Mesodermal cell (in vitro differentiated cells): ENCODE data around the gene SH3PXD2B.
"Not testable (repeated sequence)": the region's sequence is repeated elsewhere in the genome, so short reads cannot be mapped to it uniquely, and the experiment has no call there.

Experiments
- H3K27ac ChIP-seq: 2 replicates; pipeline ENCODE4 v1.7.0; 2013; ENCODE audit warnings: mild to moderate bottlenecking, low read depth, low read length, moderate library complexity; ENCODE audit not compliant: severe bottlenecking
- H3K36me3 ChIP-seq: 2 replicates; pipeline ENCODE4 v1.7.1; 2013; ENCODE audit warnings: mild to moderate bottlenecking, low read length, moderate library complexity; ENCODE audit not compliant: control insufficient read depth, insufficient read depth
- H3K4me1 ChIP-seq: one replicate; pipeline ENCODE4 v1.7.1; 2013; ENCODE audit warnings: mild to moderate bottlenecking, low read length; ENCODE audit not compliant: insufficient read depth, control insufficient read depth, poor library complexity, severe bottlenecking
- H3K4me3 ChIP-seq: 2 replicates; pipeline ENCODE4 v1.7.0; 2013; ENCODE audit warnings: low read length, control low read depth, mild to moderate bottlenecking; ENCODE audit not compliant: insufficient read depth, poor library complexity, severe bottlenecking; ENCODE audit errors: extremely low read depth
- H3K9me3 ChIP-seq: 2 replicates; pipeline ENCODE4 v1.7.1; 2013; ENCODE audit warnings: mild to moderate bottlenecking, low read length, moderate library complexity; ENCODE audit not compliant: control insufficient read depth
- WGBS, 2 experiments: methylation state at CpG; one replicate each; pipeline ENCODE4 v1.1.5; 2013; ENCODE audit warnings: missing lambda C conversion rate in 2 of 2; ENCODE audit not compliant: insufficient coverage in 2 of 2; 5-methylcytosine and 5-hydroxymethylcytosine counted together

The SH3PXD2B gene

GRCh38 chr5:172379481-172379880, 74.8 kb downstream of the SH3PXD2B start:
- peaks cover 90% of the 10 kb centered on the region for H3K36me3 ChIP-seq
- H3K9me3 ChIP-seq = no peaks in the 10 kb centered on the region
- 91 to 100% methylated on average over 2 to 3 of the region's 3 CpGs for WGBS, 2 experiments

GRCh38 chr5:172377856-172378255, 76.5 kb downstream of the SH3PXD2B start:
- Histone ChIP-seq H3K36me3 (peaks cover 91% of the 10 kb centered on the region), H3K4me1 (no peaks in the 10 kb centered on the region), H3K4me3 (no peak overlapping the region), H3K9me3 (no peaks in the 10 kb centered on the region), H3K27ac (no peak overlapping the region)
- WGBS, 2 experiments = 91 to 96% methylated on average over 4 of the region's 4 CpGs

More at GRCh38 chr5:172379481-172379880, 74.8 kb downstream of the SH3PXD2B start:
- peaks cover 7% of the 10 kb centered on the region for H3K4me1 ChIP-seq
- H3K4me3 ChIP-seq = no peak overlapping the region
- H3K27ac ChIP-seq = no peak overlapping the region

GRCh38 chr5:172377438-172377837, 76.9 kb downstream of the SH3PXD2B start:
- no peak overlapping the region for H3K27ac ChIP-seq
- peaks cover 94% of the 10 kb centered on the region for H3K36me3 ChIP-seq
- no peaks in the 10 kb centered on the region for H3K9me3 ChIP-seq
- no peak overlapping the region for H3K4me3 ChIP-seq
- WGBS, 2 experiments = 83 to 100% methylated on average over 2 to 3 of the region's 3 CpGs
- no peaks in the 10 kb centered on the region for H3K4me1 ChIP-seq

GRCh38 chr5:172374783-172375182, 79.5 kb downstream of the SH3PXD2B start:
- H3K27ac ChIP-seq = no peak overlapping the region
- H3K4me3 ChIP-seq = no peak overlapping the region
- peaks cover 94% of the 10 kb centered on the region for H3K36me3 ChIP-seq
- H3K4me1 ChIP-seq = no peaks in the 10 kb centered on the region
- peaks cover 10% of the 10 kb centered on the region for H3K9me3 ChIP-seq
- 89 to 95% methylated on average over 4 to 6 of the region's 6 CpGs for WGBS, 2 experiments

- H3K4me3 ChIP-seq = no peak overlapping the region
- 90 to 97% methylated on average over 2 to 5 of the region's 6 CpGs for WGBS, 2 experiments
- peaks cover 88% of the 10 kb centered on the region for H3K36me3 ChIP-seq
- H3K27ac ChIP-seq = no peak overlapping the region
- H3K4me1 ChIP-seq = no peaks in the 10 kb centered on the region
- peaks cover 10% of the 10 kb centered on the region for H3K9me3 ChIP-seq
Measured at GRCh38 chr5:172373680-172374079, 80.6 kb downstream of the SH3PXD2B start.

- H3K4me1 ChIP-seq = no peaks in the 10 kb centered on the region
- H3K4me3 ChIP-seq = no peak overlapping the region
- H3K36me3 ChIP-seq = peaks cover 77% of the 10 kb centered on the region
- no peak overlapping the region for H3K27ac ChIP-seq
- H3K9me3 ChIP-seq = peaks cover 10% of the 10 kb centered on the region
- 99 to 100% methylated on average over 4 to 7 of the region's 7 CpGs for WGBS, 2 experiments
Measured at GRCh38 chr5:172371684-172372083, 82.6 kb downstream of the SH3PXD2B start.

- Histone ChIP-seq H3K27ac (no peak overlapping the region), H3K36me3 (peaks cover 74% of the 10 kb centered on the region), H3K4me1 (no peaks in the 10 kb centered on the region), H3K9me3 (peaks cover 10% of the 10 kb centered on the region), H3K4me3 (no peak overlapping the region)
- WGBS, 2 experiments = 50 to 59% methylated on average over 2 to 4 of the region's 4 CpGs
Measured at GRCh38 chr5:172370648-172371545, 83.4 kb downstream of the SH3PXD2B start.

- Histone ChIP-seq H3K36me3 (peaks cover 74% of the 10 kb centered on the region), H3K27ac (no peak overlapping the region)
- WGBS, 2 experiments = 95 to 100% methylated on average over 4 of the region's 4 CpGs
Measured at GRCh38 chr5:172370237-172370640, 84.1 kb downstream of the SH3PXD2B start.

GRCh38 chr5:172368699-172369098, 85.6 kb downstream of the SH3PXD2B start:
- 86 to 100% methylated on average over 2 of the region's 3 CpGs for WGBS, 2 experiments
- not testable (repeated sequence) for H3K27ac ChIP-seq, H3K4me1 ChIP-seq, H3K4me3 ChIP-seq
- Histone ChIP-seq H3K36me3 (peaks cover 75% of the 10 kb centered on the region), H3K9me3 (peaks cover 10% of the 10 kb centered on the region)

More at GRCh38 chr5:172370237-172370640, 84.1 kb downstream of the SH3PXD2B start:
- Histone ChIP-seq H3K4me3 (no peak overlapping the region), H3K4me1 (no peaks in the 10 kb centered on the region), H3K9me3 (peaks cover 10% of the 10 kb centered on the region)

- H3K4me3 ChIP-seq = no peak overlapping the region
- WGBS, 2 experiments = 96 to 100% methylated on average over 3 to 4 of the region's 4 CpGs
- peaks cover 2% of the 10 kb centered on the region for H3K9me3 ChIP-seq
- peaks cover 76% of the 10 kb centered on the region for H3K36me3 ChIP-seq
- H3K27ac ChIP-seq = no peak overlapping the region
- H3K4me1 ChIP-seq = peaks cover 3% of the 10 kb centered on the region
Measured at GRCh38 chr5:172365948-172366608, 88.2 kb downstream of the SH3PXD2B start.
